Measurements from ENCODE around the gene SIX5. TPM values are rescaled to one million over a fixed set of nuclear protein-coding genes. Genes with fewer than 3 reads are reported as not detected.

Gene SIX5
- total and polyA plus RNA-seq, 9 of the 15 experiments (the other 6 are each of a cell fraction or from before 2014, with no cell fraction given), result 1.4 to 17.2 (median 7.4) TPM; not detected in 2

DNA sequence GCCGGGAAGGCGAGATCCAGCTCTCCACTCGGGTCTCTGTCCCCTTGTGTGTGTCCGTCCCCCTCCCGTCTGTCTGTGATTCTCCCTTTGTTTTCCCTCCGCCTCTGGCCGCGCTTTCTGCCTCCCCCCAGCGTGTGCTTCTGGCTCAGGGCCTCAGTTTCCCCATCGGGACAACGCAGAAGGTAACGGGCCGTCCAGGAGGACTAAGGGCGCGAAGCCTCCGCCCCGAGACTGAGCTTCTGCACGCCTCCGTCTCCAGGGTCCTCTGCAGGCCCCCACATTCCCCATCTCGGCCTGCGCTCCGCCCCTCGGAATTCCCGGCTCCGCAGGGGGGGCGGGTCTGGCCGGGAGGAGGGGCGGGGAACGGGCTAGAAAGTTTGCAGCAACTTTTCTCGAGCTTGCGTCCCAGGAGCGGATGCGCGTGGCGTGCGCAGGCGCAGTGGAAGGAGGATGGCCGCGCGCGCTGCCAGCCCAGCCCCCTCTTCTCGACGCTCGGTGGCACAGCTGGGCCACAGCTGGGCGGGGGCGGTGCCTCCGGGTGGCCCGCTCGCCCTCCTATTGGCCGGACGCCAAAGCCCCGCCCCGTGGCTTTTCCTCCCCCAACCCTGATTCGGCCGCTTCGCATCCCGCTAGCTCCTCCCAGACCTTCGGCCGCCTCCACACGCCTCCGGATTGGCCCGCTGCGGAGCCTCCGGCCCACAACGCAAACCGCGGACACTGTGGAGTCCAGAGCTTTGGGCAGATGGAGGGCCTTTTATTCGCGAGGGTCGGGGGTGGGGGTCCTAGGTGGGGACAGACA, at the start of gene SIX5 (continued):
- TF ChIP-seq DPF2 (IDR thresholded peaks at IDR 0.05), result 0 out of 2 replicates have a peak, but pooled peaks have one; percentile 22
- TF ChIP-seq CBFA2T3 (IDR thresholded peaks at IDR 0.05), result peak; percentile 66
- TF ChIP-seq SRF (CRISPR knock-in tag; IDR thresholded peaks at IDR 0.05), result peak in 1 of 2 experiments; percentile 66; a peak in 1 of 4 replicates
- TF ChIP-seq PHTF2 (CRISPR knock-in tag; IDR thresholded peaks at IDR 0.05), result no peak
- TF ChIP-seq CHD4 (IDR thresholded peaks at IDR 0.05; ENCODE audit: insufficient read depth, insufficient replicate concordance, low read depth, low read length, poor library complexity, severe bottlenecking), result no peak
- TF ChIP-seq, protein P1, sequence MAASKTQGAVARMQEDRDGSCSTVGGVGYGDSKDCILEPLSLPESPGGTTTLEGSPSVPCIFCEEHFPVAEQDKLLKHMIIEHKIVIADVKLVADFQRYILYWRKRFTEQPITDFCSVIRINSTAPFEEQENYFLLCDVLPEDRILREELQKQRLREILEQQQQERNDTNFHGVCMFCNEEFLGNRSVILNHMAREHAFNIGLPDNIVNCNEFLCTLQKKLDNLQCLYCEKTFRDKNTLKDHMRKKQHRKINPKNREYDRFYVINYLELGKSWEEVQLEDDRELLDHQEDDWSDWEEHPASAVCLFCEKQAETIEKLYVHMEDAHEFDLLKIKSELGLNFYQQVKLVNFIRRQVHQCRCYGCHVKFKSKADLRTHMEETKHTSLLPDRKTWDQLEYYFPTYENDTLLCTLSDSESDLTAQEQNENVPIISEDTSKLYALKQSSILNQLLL (CRISPR knock-in tag; IDR thresholded peaks at IDR 0.05; ENCODE audit: borderline replicate concordance), result no peak
- no peak for TF ChIP-seq FOXA1 (IDR thresholded peaks at IDR 0.05; ENCODE audit: borderline replicate concordance)
- TF ChIP-seq, protein P2, sequence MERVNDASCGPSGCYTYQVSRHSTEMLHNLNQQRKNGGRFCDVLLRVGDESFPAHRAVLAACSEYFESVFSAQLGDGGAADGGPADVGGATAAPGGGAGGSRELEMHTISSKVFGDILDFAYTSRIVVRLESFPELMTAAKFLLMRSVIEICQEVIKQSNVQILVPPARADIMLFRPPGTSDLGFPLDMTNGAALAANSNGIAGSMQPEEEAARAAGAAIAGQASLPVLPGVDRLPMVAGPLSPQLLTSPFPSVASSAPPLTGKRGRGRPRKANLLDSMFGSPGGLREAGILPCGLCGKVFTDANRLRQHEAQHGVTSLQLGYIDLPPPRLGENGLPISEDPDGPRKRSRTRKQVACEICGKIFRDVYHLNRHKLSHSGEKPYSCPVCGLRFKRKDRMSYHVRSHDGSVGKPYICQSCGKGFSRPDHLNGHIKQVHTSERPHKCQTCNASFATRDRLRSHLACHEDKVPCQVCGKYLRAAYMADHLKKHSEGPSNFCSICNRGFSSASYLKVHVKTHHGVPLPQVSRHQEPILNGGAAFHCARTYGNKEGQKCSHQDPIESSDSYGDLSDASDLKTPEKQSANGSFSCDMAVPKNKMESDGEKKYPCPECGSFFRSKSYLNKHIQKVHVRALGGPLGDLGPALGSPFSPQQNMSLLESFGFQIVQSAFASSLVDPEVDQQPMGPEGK (CRISPR knock-in tag; IDR thresholded peaks at IDR 0.05; ENCODE audit: borderline replicate concordance), result no peak
- TF ChIP-seq, protein P3, sequence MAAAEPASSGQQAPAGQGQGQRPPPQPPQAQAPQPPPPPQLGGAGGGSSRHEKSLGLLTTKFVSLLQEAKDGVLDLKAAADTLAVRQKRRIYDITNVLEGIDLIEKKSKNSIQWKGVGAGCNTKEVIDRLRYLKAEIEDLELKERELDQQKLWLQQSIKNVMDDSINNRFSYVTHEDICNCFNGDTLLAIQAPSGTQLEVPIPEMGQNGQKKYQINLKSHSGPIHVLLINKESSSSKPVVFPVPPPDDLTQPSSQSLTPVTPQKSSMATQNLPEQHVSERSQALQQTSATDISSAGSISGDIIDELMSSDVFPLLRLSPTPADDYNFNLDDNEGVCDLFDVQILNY (CRISPR knock-in tag; IDR thresholded peaks at IDR 0.05), result peak; percentile 68; the same call in 1 of the 2 replicates
- TF ChIP-seq SMAD3 (CRISPR knock-in tag; conservative IDR thresholded peaks at IDR 0.05), result no peak
- no peak for TF ChIP-seq CBX8 (IDR thresholded peaks at IDR 0.05; ENCODE audit: borderline replicate concordance, extremely low read depth, low read depth, low read length, poor library complexity, severe bottlenecking)
- TF ChIP-seq, protein P4, sequence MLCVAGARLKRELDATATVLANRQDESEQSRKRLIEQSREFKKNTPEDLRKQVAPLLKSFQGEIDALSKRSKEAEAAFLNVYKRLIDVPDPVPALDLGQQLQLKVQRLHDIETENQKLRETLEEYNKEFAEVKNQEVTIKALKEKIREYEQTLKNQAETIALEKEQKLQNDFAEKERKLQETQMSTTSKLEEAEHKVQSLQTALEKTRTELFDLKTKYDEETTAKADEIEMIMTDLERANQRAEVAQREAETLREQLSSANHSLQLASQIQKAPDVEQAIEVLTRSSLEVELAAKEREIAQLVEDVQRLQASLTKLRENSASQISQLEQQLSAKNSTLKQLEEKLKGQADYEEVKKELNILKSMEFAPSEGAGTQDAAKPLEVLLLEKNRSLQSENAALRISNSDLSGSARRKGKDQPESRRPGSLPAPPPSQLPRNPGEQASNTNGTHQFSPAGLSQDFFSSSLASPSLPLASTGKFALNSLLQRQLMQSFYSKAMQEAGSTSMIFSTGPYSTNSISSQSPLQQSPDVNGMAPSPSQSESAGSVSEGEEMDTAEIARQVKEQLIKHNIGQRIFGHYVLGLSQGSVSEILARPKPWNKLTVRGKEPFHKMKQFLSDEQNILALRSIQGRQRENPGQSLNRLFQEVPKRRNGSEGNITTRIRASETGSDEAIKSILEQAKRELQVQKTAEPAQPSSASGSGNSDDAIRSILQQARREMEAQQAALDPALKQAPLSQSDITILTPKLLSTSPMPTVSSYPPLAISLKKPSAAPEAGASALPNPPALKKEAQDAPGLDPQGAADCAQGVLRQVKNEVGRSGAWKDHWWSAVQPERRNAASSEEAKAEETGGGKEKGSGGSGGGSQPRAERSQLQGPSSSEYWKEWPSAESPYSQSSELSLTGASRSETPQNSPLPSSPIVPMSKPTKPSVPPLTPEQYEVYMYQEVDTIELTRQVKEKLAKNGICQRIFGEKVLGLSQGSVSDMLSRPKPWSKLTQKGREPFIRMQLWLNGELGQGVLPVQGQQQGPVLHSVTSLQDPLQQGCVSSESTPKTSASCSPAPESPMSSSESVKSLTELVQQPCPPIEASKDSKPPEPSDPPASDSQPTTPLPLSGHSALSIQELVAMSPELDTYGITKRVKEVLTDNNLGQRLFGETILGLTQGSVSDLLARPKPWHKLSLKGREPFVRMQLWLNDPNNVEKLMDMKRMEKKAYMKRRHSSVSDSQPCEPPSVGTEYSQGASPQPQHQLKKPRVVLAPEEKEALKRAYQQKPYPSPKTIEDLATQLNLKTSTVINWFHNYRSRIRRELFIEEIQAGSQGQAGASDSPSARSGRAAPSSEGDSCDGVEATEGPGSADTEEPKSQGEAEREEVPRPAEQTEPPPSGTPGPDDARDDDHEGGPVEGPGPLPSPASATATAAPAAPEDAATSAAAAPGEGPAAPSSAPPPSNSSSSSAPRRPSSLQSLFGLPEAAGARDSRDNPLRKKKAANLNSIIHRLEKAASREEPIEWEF (CRISPR knock-in tag; IDR thresholded peaks at IDR 0.05), result no peak
- TF ChIP-seq RCOR1 (IDR thresholded peaks at IDR 0.05; ENCODE audit: borderline replicate concordance in 1 of 2, low read depth in 2 of 2, low read length in 2 of 2), result peak in 1 of 2 experiments; percentile 30; a peak in 1 of 4 replicates
- no peak; the same call in 1 of the 2 replicates for TF ChIP-seq ZFX (CRISPR knock-in tag; IDR thresholded peaks at IDR 0.05)
- peak; percentile 60 for TF ChIP-seq ARID1B (IDR thresholded peaks at IDR 0.05)
